K562 (cell line): ENCODE data around the gene ZNF782. TPM values are rescaled to one million over a fixed set of nuclear protein-coding genes. Genes with fewer than 3 reads are reported as not detected.

Experiments
- ATAC-seq: fragments of 200-7000 bp; cut with Tn5 transposase; 3 replicates; pipeline ENCODE4 v1.9.1; 2020; ENCODE audit warnings: moderate library complexity
- BruUV-seq: library from RNA; stranded (reverse); fragments of 400-500 nt; replicated peaks from 2 replicates; lab custom pipeline; 2021; lab: Mats Ljungman, UMichigan
- CTCF ChIA-PET: fragments of 300-600 bp; formaldehyde crosslinking; extraction: SDS; loops from one replicate; lab custom pipeline; 2021; ENCODE audit warnings: low intra/inter-chr PET ratio; lab: Yijun Ruan, JAX
- POLR2A ChIA-PET: fragments of 300-600, 350-650 bp; sonication (Branson Sonifier 250); formaldehyde crosslinking; extraction: SDS; loops from one replicate; lab custom pipeline; 2021; ENCODE audit warnings: antibody characterized with exemption, inconsistent platforms; lab: Yijun Ruan, JAX
- DNase-seq, 4 experiments: peaks; one replicate each; pipeline versions ENCODE4 v3.0.0 to v3.0.0-alpha.2; 2011 to 2018; ENCODE audit warnings: low spot score in 3 of 4, mixed read lengths in 3 of 4; ENCODE audit errors: extremely low read depth in 1 of 4
- FAIRE-seq: peaks from 2 replicates; lab custom pipeline; 2011; peaks lifted over from hg19 to GRCh38; lab: Jason Lieb, UNC
- H2AFZ ChIP-seq: 2 replicates; pipeline ENCODE4 v1.6.0; 2011; ENCODE audit warnings: low read depth, low read length, control low read depth, inconsistent platforms
- H3K27ac ChIP-seq: fragments of 200-600 bp; 3 replicates; pipeline ENCODE4 v1.8.0; 2011; ENCODE audit warnings: low read depth, mild to moderate bottlenecking, control low read depth, inconsistent platforms, low read length, moderate library complexity, mixed read lengths; ENCODE audit errors: extremely low read depth
- H3K27me3 ChIP-seq, 2 experiments: fragments of 300-600 bp in 1 of 2; 2 replicates in 1 of 2; 3 replicates in 1 of 2; pipeline versions ENCODE4 v1.6.0 to v1.8.0; 2011; ENCODE audit warnings: inconsistent platforms in 2 of 2, low read length in 2 of 2, mild to moderate bottlenecking in 1 of 2, mixed read lengths in 1 of 2, moderate library complexity in 1 of 2; ENCODE audit not compliant: control insufficient read depth in 2 of 2, insufficient read depth in 2 of 2
- H3K36me3 ChIP-seq: fragments of 300-600 bp; 3 replicates; pipeline ENCODE4 v1.8.0; 2011; ENCODE audit warnings: mild to moderate bottlenecking, low read length, inconsistent platforms; ENCODE audit not compliant: control insufficient read depth, insufficient read depth
- H3K4me1 ChIP-seq, 2 experiments: fragments of 200-600 bp in 1 of 2; replicated peaks in 1 of 2; 2 replicates in 1 of 2; 3 replicates in 1 of 2; pipeline versions ENCODE4 v1.5.1 to v1.8.0; 2011; ENCODE audit warnings: inconsistent platforms in 2 of 2, low read length in 2 of 2, mild to moderate bottlenecking in 1 of 2, mixed read lengths in 1 of 2, moderate library complexity in 1 of 2; ENCODE audit not compliant: control insufficient read depth in 2 of 2, insufficient read depth in 2 of 2
- H3K4me2 ChIP-seq: 2 replicates; pipeline ENCODE4 v1.6.1; 2011; ENCODE audit warnings: low read length, control low read depth, inconsistent platforms, mixed read lengths; ENCODE audit not compliant: insufficient read depth
- H3K4me3 ChIP-seq: fragments of 200-600 bp; sonication (generic), shearing (Covaris generic); 2 replicates; pipeline ENCODE4 v1.5.1; 2016; ENCODE audit warnings: control low read depth, inconsistent platforms
- H3K79me2 ChIP-seq: fragments of 200-600 bp; 3 replicates; pipeline ENCODE4 v1.8.0; 2011; ENCODE audit warnings: low read length, inconsistent platforms; ENCODE audit not compliant: control insufficient read depth, insufficient read depth
- H3K9ac ChIP-seq, 2 experiments: 2 replicates each; pipeline versions ENCODE4 v1.6.0 to v1.6.1; 2011; ENCODE audit warnings: low read depth in 2 of 2, low read length in 2 of 2, control low read depth in 1 of 2, inconsistent platforms in 1 of 2, mild to moderate bottlenecking in 1 of 2, mixed read lengths in 1 of 2; ENCODE audit not compliant: insufficient read depth in 1 of 2
- H3K9me1 ChIP-seq: one replicate; pipeline ENCODE4 v1.6.0; 2011; ENCODE audit warnings: inconsistent platforms, mild to moderate bottlenecking, low read length, moderate library complexity; ENCODE audit not compliant: control insufficient read depth, insufficient read depth
- H3K9me3 ChIP-seq: replicated peaks from 2 replicates; pipeline ENCODE4 v1.5.1; 2011; ENCODE audit warnings: low read depth, low read length, inconsistent platforms; ENCODE audit not compliant: control insufficient read depth, insufficient read depth
- H4K20me1 ChIP-seq: replicated peaks from 2 replicates; pipeline ENCODE4 v1.6.1; 2011; ENCODE audit warnings: low read length, inconsistent platforms, mixed read lengths; ENCODE audit not compliant: control insufficient read depth, insufficient read depth
- CREB3L1 ChIP-seq: fragments of 450-650 bp; IDR thresholded peaks from 2 replicates; pipeline ENCODE4 v1.6.1; 2014; ENCODE audit warnings: low read depth, mild to moderate bottlenecking, moderate library complexity, borderline replicate concordance
- CREB5 ChIP-seq: fragments of 250-450 bp; sonication (Bioruptor Pico); IDR thresholded peaks from 2 replicates; pipeline ENCODE4 v1.5.0; 2020; ENCODE audit warnings: mild to moderate bottlenecking
- CSDE1 ChIP-seq, 2 experiments: fragments of 450-650 bp; IDR thresholded peaks; 2 replicates each; pipeline ENCODE4 v1.6.1; 2016; ENCODE audit warnings: mild to moderate bottlenecking in 1 of 2
- EGR1 ChIP-seq: fragments of 450-650 bp; conservative IDR thresholded peaks from 2 replicates; pipeline ENCODE4 v1.6.1; 2017; ENCODE audit warnings: mild to moderate bottlenecking
- HDAC1 ChIP-seq, 2 experiments: fragments of 450-650 bp; IDR thresholded peaks; 2 replicates each; pipeline ENCODE4 v1.6.1; 2016 to 2017; ENCODE audit warnings: inconsistent platforms in 1 of 2, mild to moderate bottlenecking in 1 of 2, moderate library complexity in 1 of 2
- HSF4 ChIP-seq: fragments of 250-450 bp; sonication (Bioruptor Pico); IDR thresholded peaks from 2 replicates; pipeline ENCODE4 v2.1.2; 2022; ENCODE audit warnings: mild to moderate bottlenecking, moderate library complexity, borderline replicate concordance
- KDM2B ChIP-seq: fragments of 250-450 bp; sonication (Bioruptor Pico); IDR thresholded peaks from 2 replicates; pipeline ENCODE4 v1.8.0; 2021; ENCODE audit warnings: mild to moderate bottlenecking, moderate library complexity
- NBN ChIP-seq: fragments of 450-650 bp; IDR thresholded peaks from 2 replicates; pipeline ENCODE4 v1.6.1; 2016; ENCODE audit warnings: low read depth, mild to moderate bottlenecking
- NR2C2 ChIP-seq, 2 experiments: fragments of 200-800 bp in 1 of 2; sonication (Bioruptor generic) in 1 of 2; sonication (generic) in 1 of 2; formaldehyde crosslinking in 1 of 2; IDR thresholded peaks; 2 replicates each; pipeline versions ENCODE4 v1.6.1 to v1.8.0; 2016 to 2022; ENCODE audit warnings: mild to moderate bottlenecking in 1 of 2, missing compliant biosample characterization in 1 of 2, missing genetic modification characterization in 1 of 2, missing genetic modification reagents in 1 of 2
- PRPF4 ChIP-seq: fragments of 200-400 bp; formaldehyde crosslinking; IDR thresholded peaks from one replicate; pipeline ENCODE4 v1.6.1; 2017; ENCODE audit warnings: low read length, low read depth, mild to moderate bottlenecking; ENCODE audit not compliant: insufficient read depth, poor library complexity, severe bottlenecking
- RBM17 ChIP-seq: fragments of 200-400 bp; formaldehyde crosslinking; IDR thresholded peaks from 2 replicates; pipeline ENCODE4 v1.6.1; 2017; ENCODE audit warnings: low read depth, mild to moderate bottlenecking, low read length, borderline replicate concordance
- RUNX1 ChIP-seq: sonication (generic); IDR thresholded peaks from 2 replicates; pipeline ENCODE4 v1.6.1; 2016; ENCODE audit warnings: antibody characterized with exemption, low read depth
- SMARCC2 ChIP-seq: fragments of 450-650 bp; IDR thresholded peaks from 2 replicates; pipeline ENCODE4 v1.6.1; 2017; ENCODE audit warnings: antibody characterized with exemption, moderate library complexity, mild to moderate bottlenecking, low read depth
- SP1 ChIP-seq: sonication (generic); formaldehyde crosslinking; IDR thresholded peaks from 2 replicates; pipeline ENCODE4 v1.8.1; 2022; ENCODE audit warnings: mild to moderate bottlenecking, missing genetic modification reagents
- TCFL5 ChIP-seq: fragments of 250-450 bp; sonication (Bioruptor Pico); conservative IDR thresholded peaks from 2 replicates; pipeline ENCODE4 v1.6.1; 2021; ENCODE audit warnings: mild to moderate bottlenecking, moderate library complexity, matching md5 sums
- ZNF232 ChIP-seq: sonication (generic); formaldehyde crosslinking; IDR thresholded peaks from 2 replicates; pipeline ENCODE4 v1.8.0; 2022; ENCODE audit warnings: mild to moderate bottlenecking, missing genetic modification reagents
- ZNF507 ChIP-seq: conservative IDR thresholded peaks from 2 replicates; pipeline ENCODE4 v1.6.1; 2017; ENCODE audit warnings: missing genetic modification characterization, missing compliant biosample characterization
- WGBS: fragments of 100-300 bp; shearing (Covaris generic); methylation state at CpG from one replicate; pipeline ENCODE4 v1.1.6; 2016; ENCODE audit warnings: low coverage, mixed read lengths; ENCODE audit not compliant: insufficient coverage; ENCODE audit errors: missing lambda C conversion rate; 5-methylcytosine and 5-hydroxymethylcytosine counted together
- in situ Hi-C: fragments of 300-500 bp; cut with MboI; formaldehyde crosslinking; loops from 4 replicates; pipeline ENCODE4 v1.15.0; 2018; ENCODE audit warnings: inconsistent platforms, mixed read lengths
- intact Hi-C: fragments of 100-400 bp; cut with micrococcal nuclease; formaldehyde crosslinking; loops from 2 replicates; pipeline ENCODE4 v1.14.2; 2022
- polyA plus RNA-seq, 8 experiments: library from polyadenylated mRNA; depleted of rRNA in 4 of 8; stranded (reverse) in 5 of 8; unstranded in 3 of 8; fragments of >200 nt; fragmentation: Nextera tagmentation in 2 of 8; fragmentation: Illumina TruSeq in 1 of 8; extraction: Ambion mirVana in 2 of 8; extraction: Trizol in 1 of 8; gene quantifications; 2 replicates each; pipeline versions ENCODE4 v1.2.1 to v1.2.3, GENCODE V29; 2011 to 2014; ENCODE audit warnings: inconsistent platforms in 1 of 8, missing spikeins in 1 of 8
- total RNA-seq, 7 experiments: library from RNA; depleted of rRNA in 6 of 7; stranded (reverse); fragments of >200 nt in 6 of 7; fragmentation: Illumina TruSeq in 2 of 7; extraction: Trizol in 2 of 7; gene quantifications; 2 replicates each; pipeline versions ENCODE4 v1.2.1 to v1.2.3, GENCODE V29; 2011 to 2021; ENCODE audit warnings: low replicate concordance in 1 of 7
- TF ChIP-seq, protein P1 (sequence below): fragments of 450-650 bp; IDR thresholded peaks from 2 replicates; pipeline ENCODE4 v1.7.1; 2018; ENCODE audit warnings: mild to moderate bottlenecking, low read depth; ENCODE audit not compliant: partially characterized antibody

ZNF782 gene
- total and polyA plus RNA-seq, 9 of the 15 experiments (the other 6 are each of a cell fraction or from before 2014, with no cell fraction given): 0.38 to 8.8 (median 4.5) TPM

- Histone ChIP-seq H3K27me3 (no peaks in the 10 kb centered on the region), H2AFZ (no peak overlapping the region), H3K9me1 (no peaks in the 10 kb centered on the region), H3K9ac (no peak overlapping the region), H3K36me3 (no peaks in the 10 kb centered on the region), H3K79me2 (no peaks in the 10 kb centered on the region), H3K27ac (no peak overlapping the region), H3K4me1 (no peaks in the 10 kb centered on the region; a peak in 1 of 5 replicates), H3K9me3 (no peaks in the 10 kb centered on the region), H3K4me3 (no peak overlapping the region), H4K20me1 (no peaks in the 10 kb centered on the region), H3K4me2 (no peak overlapping the region)
- CTCF ChIA-PET: no interaction called here
- no TSS peak for BruUV-seq
- FAIRE-seq (no peak), DNase-seq (no peak), ATAC-seq (no peak)
- POLR2A ChIA-PET: interaction anchor here (0.6 to 2.1 kb wide), 3 partner anchors 10 to 277 kb away, joined by 3 to 5 read pairs (median 3); no protein-coding TSS in a partner anchor
- 22% methylated on average over 1 of the region's 1 CpG for WGBS
- in situ Hi-C loops (no loop called here), intact Hi-C loops (no loop called here)
- TF ChIP-seq, protein P1, sequence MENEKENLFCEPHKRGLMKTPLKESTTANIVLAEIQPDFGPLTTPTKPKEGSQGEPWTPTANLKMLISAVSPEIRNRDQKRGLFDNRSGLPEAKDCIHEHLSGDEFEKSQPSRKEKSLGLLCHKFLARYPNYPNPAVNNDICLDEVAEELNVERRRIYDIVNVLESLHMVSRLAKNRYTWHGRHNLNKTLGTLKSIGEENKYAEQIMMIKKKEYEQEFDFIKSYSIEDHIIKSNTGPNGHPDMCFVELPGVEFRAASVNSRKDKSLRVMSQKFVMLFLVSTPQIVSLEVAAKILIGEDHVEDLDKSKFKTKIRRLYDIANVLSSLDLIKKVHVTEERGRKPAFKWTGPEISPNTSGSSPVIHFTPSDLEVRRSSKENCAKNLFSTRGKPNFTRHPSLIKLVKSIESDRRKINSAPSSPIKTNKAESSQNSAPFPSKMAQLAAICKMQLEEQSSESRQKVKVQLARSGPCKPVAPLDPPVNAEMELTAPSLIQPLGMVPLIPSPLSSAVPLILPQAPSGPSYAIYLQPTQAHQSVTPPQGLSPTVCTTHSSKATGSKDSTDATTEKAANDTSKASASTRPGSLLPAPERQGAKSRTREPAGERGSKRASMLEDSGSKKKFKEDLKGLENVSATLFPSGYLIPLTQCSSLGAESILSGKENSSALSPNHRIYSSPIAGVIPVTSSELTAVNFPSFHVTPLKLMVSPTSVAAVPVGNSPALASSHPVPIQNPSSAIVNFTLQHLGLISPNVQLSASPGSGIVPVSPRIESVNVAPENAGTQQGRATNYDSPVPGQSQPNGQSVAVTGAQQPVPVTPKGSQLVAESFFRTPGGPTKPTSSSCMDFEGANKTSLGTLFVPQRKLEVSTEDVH: no peak
- no peak for TF ChIP-seq CSDE1 (IDR thresholded peaks at IDR 0.05)
- TF ChIP-seq PRPF4: no peak
- TF ChIP-seq NBN: no peak
- no peak for TF ChIP-seq RUNX1
- no peak for TF ChIP-seq CREB5 (CRISPR knock-in tag)
- TF ChIP-seq HSF4 (CRISPR knock-in tag): no peak
- TF ChIP-seq ZNF232: no peak
- TF ChIP-seq NR2C2 (CRISPR knock-in tag; IDR thresholded peaks at IDR 0.05): no peak
- no peak for TF ChIP-seq NR2C2 (tag; IDR thresholded peaks at IDR 0.05)
- no peak for TF ChIP-seq HDAC1 (IDR thresholded peaks at IDR 0.05)
- TF ChIP-seq EGR1: no peak
- TF ChIP-seq SMARCC2: no peak
- no peak for TF ChIP-seq ZNF507 (tag)
- TF ChIP-seq SP1: no peak
- TF ChIP-seq RBM17: no peak
- TF ChIP-seq CREB3L1: no peak
- no peak for TF ChIP-seq KDM2B
- TF ChIP-seq TCFL5 (CRISPR knock-in tag): no peak
Measured at GRCh38 chr9:96883922-96884321, 29.6 kb upstream of the ZNF782 start.
